ENCODE measurements around the gene KHDC4. TPM values are rescaled to one million over a fixed set of nuclear protein-coding genes. Genes with fewer than 3 reads are reported as not detected.

KHDC4 gene
- total and polyA plus RNA-seq, 9 of the 15 experiments (the other 6 are each of a cell fraction or from before 2014, with no cell fraction given), result 12.1 to 185 (median 65.6) TPM

- TF ChIP-seq ZBTB5 (IDR thresholded peaks at IDR 0.05), result no peak
- no peak for TF ChIP-seq ZFX (CRISPR knock-in tag; IDR thresholded peaks at IDR 0.05)
- TF ChIP-seq, protein P1, sequence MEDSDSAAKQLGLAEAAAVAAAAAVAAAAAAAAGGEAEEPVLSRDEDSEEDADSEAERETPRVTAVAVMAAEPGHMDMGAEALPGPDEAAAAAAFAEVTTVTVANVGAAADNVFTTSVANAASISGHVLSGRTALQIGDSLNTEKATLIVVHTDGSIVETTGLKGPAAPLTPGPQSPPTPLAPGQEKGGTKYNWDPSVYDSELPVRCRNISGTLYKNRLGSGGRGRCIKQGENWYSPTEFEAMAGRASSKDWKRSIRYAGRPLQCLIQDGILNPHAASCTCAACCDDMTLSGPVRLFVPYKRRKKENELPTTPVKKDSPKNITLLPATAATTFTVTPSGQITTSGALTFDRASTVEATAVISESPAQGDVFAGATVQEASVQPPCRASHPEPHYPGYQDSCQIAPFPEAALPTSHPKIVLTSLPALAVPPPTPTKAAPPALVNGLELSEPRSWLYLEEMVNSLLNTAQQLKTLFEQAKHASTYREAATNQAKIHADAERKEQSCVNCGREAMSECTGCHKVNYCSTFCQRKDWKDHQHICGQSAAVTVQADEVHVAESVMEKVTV (CRISPR knock-in tag; IDR thresholded peaks at IDR 0.05), result no peak
- TF ChIP-seq ARID1B (IDR thresholded peaks at IDR 0.05), result peak; percentile 91
- no peak for TF ChIP-seq BRD9 (IDR thresholded peaks at IDR 0.05; ENCODE audit: low read depth, partially characterized antibody)
- TF ChIP-seq HNRNPH1 (optimal IDR thresholded peaks at IDR 0.05; ENCODE audit: low read depth, low read length), result no peak
- TF ChIP-seq ZNF584 (CRISPR knock-in tag; IDR thresholded peaks at IDR 0.05; ENCODE audit: low read depth), result peak; percentile 51; the same call in 1 of the 2 replicates
- TF ChIP-seq YBX1 (IDR thresholded peaks at IDR 0.05), result no peak
- TF ChIP-seq, protein P2, sequence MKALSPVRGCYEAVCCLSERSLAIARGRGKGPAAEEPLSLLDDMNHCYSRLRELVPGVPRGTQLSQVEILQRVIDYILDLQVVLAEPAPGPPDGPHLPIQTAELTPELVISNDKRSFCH (CRISPR knock-in tag; IDR thresholded peaks at IDR 0.05), result no peak
- TF ChIP-seq, protein P2 (tag; IDR thresholded peaks at IDR 0.05), result peak; percentile 97
- no peak for TF ChIP-seq ZC3H8 (IDR thresholded peaks at IDR 0.05)
- peak; percentile 31 for TF ChIP-seq CCNT2 (IDR thresholded peaks at IDR 0.05; ENCODE audit: borderline replicate concordance, extremely low read depth, insufficient read length, low read depth, low read length)
- peak; percentile 74 for TF ChIP-seq GATA2 (CRISPR knock-in tag; IDR thresholded peaks at IDR 0.05)
- no peak for TF ChIP-seq GABPA (tag; conservative IDR thresholded peaks at IDR 0.05; ENCODE audit: low read depth)
- 0 out of 2 replicates have a peak, but pooled peaks have one; percentile 39 for TF ChIP-seq ZNF766 (CRISPR knock-in tag; conservative IDR thresholded peaks at IDR 0.05)
- TF ChIP-seq RCOR1 (IDR thresholded peaks at IDR 0.05; ENCODE audit: borderline replicate concordance in 1 of 2, low read depth in 2 of 2, low read length in 2 of 2), result peak; percentile 52 to 92; a peak in 3 of 4 replicates
- TF ChIP-seq CBFA2T3 (IDR thresholded peaks at IDR 0.05), result peak; percentile 95
- TF ChIP-seq ZKSCAN1 (IDR thresholded peaks at IDR 0.05; ENCODE audit: low read depth, low read length), result peak; percentile 83
- TF ChIP-seq SP2 (IDR thresholded peaks at IDR 0.05; ENCODE audit: extremely low read depth, low read depth, low read length, poor library complexity, severe bottlenecking), result no peak
- TF ChIP-seq KDM1A (IDR thresholded peaks at IDR 0.05), result peak; percentile 95
- no peak for TF ChIP-seq SNRNP70 (optimal IDR thresholded peaks at IDR 0.05; ENCODE audit: low read depth, low read length)
- TF ChIP-seq TAF15 (IDR thresholded peaks at IDR 0.05; ENCODE audit: low read depth, low read length), result no peak
- TF ChIP-seq PKNOX1 (IDR thresholded peaks at IDR 0.05), result peak; percentile 27; the same call in 1 of the 2 replicates
- TF ChIP-seq ZNF143 (CRISPR knock-in tag; IDR thresholded peaks at IDR 0.05), result no peak
- TF ChIP-seq CTBP1 (IDR thresholded peaks at IDR 0.05; ENCODE audit: borderline replicate concordance), result peak; percentile 29; the same call in 1 of the 2 replicates
- peak; percentile 85 for TF ChIP-seq DPF2 (IDR thresholded peaks at IDR 0.05)
- peak; percentile 60 for TF ChIP-seq NFIC (IDR thresholded peaks at IDR 0.05)
- no peak for TF ChIP-seq GTF2A2 (tag; IDR thresholded peaks at IDR 0.05)
These were observed 34.1 kb downstream of the KHDC4 start (continued) for GRCh38 chr1:155900161-155900560.

All from K562 (cell line).